Measurements from ENCODE around the gene ZBTB16. TPM values are rescaled to one million over a fixed set of nuclear protein-coding genes. Genes with fewer than 3 reads are reported as not detected.

Gene ZBTB16
- total RNA-seq, 1 donor from 2014 or later = 52.1 TPM

GRCh38 chr11:114154271-114155047 lies 94.9 kb downstream of the ZBTB16 start:
- DNase-seq = no peak

- DNase-seq = no peak
These were observed 95.6 kb downstream of the ZBTB16 start for GRCh38 chr11:114155116-114155515.

DNA sequence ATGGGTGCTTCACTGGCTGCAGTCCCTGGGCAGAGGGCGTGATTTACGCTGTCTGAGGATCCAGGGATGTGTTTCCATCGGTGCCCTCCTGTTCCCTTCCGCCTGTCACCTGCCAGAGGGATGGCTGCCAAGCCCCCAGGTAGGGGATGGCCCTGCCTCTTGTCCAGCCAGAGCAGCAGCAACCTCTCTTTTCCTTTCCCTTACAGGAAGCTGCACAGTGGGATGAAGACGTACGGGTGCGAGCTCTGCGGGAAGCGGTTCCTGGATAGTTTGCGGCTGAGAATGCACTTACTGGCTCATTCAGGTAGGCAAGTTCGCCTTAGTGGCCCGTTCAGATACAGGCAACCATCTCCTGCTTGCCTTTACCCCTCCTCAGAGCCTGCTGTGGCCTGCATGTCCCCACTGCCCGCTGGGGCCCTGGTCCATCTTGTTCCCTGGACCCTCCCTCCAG lies 96.6 kb downstream of the ZBTB16 start:
- DNase-seq = no peak

DNA sequence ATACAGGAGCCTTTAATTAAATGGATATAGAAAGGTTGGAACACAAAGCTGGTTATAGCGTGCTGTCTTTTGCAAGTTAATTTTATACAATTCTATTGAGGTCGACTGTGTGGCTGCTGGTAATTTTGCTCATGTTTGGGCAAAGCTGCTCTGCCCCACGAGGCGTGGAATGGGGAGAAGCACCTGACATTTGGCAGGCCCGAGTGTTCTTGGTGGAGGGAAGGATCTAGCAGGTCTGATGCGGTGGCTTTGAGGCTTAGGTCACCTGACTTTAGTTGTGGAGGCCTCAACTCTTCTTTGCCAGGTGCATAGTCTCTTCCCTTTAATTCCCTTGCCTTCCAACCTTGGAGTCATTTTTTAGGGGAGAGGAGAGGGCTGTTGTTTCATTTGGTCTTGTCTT lies 97.3 kb downstream of the ZBTB16 start:
- DNase-seq = no peak

- no peak for DNase-seq
These were observed 98.1 kb downstream of the ZBTB16 start for GRCh38 chr11:114157476-114158050.

GRCh38 chr11:114158421-114158820 lies 98.9 kb downstream of the ZBTB16 start:
- no peak for DNase-seq

- no peak for DNase-seq
These were observed 99.4 kb downstream of the ZBTB16 start for GRCh38 chr11:114158886-114159285.

DNA sequence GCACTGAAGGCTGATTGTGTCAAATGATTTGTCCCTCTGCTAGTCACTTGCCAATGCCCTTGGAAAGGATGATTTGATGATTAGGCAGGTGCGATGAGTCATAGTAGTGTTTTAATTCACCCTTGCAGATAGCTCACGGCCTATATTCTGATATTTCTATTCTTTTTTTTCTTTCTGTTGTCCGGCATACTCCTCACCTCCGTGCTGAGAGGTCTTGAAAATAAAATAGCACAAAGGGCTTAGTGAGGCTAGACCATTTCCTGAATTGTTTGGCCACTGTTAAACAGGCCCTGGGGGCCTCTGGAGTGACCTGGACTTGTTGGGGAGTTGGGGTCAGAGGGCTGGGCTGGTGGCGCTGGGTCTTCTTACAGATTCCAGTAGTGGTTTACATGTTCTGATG lies 99.8 kb downstream of the ZBTB16 start:
- DNase-seq = no peak

DNA sequence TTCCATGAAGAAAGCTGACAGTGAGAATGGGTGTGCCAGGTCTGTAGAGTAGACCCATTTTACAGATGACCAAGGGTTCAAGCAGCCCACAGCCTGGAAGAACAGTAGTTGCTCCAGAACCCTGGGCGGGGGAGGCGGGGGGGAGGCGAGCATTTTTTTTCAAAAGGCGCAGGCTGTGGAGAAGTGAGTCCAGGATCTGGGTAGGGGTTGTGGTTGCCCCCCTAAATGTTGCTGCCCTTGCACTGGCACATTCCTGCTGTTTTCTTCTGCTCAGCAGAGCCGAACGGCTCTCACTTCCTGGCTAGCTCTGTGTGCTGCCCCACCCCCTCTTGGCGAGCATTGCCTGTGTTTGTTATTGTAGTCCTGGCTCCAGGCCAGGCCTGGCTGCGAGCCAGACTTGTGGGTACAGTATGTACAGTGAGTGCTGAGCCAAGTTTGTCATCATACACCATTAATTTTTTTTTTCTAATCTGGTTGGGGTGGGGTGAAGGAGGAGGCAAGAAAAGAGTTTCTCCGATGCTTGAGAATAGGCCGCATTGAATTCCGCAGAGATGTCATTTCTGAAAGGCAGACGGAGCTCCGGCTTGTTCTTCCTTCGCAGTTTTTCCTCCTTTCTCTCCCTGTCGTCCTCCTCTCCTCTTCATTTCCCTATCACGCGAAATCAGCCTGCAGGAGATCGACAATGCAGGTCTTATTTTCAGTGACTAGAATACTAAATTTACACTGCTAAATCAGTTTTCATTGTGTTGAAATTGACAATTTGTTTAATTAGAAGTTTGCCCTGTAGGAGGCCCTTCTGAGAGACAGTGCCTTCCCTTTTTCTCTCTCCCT lies 100.5 kb downstream of the ZBTB16 start:
- DNase-seq = peak; percentile 99

DNA sequence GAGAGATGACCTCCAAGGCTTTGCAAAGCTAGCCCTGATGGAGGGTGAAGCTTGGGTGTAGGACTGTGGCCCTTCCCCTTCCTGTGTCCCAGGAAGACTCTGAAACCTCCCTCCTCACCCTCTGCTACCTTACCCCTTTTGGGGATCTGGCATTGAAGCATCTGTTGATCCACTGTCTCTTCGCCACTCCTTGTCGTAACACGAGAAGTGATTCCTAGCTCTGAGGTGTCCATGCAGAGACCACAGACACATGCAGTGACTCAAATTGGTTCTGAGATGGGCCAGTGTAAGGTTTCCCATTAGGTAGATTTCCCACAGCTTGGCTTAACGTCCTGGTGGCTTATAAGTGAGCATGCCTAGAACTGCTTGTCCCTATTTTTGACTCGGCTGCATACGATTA lies 101.4 kb downstream of the ZBTB16 start:
- DNase-seq = peak; percentile 67

DNA sequence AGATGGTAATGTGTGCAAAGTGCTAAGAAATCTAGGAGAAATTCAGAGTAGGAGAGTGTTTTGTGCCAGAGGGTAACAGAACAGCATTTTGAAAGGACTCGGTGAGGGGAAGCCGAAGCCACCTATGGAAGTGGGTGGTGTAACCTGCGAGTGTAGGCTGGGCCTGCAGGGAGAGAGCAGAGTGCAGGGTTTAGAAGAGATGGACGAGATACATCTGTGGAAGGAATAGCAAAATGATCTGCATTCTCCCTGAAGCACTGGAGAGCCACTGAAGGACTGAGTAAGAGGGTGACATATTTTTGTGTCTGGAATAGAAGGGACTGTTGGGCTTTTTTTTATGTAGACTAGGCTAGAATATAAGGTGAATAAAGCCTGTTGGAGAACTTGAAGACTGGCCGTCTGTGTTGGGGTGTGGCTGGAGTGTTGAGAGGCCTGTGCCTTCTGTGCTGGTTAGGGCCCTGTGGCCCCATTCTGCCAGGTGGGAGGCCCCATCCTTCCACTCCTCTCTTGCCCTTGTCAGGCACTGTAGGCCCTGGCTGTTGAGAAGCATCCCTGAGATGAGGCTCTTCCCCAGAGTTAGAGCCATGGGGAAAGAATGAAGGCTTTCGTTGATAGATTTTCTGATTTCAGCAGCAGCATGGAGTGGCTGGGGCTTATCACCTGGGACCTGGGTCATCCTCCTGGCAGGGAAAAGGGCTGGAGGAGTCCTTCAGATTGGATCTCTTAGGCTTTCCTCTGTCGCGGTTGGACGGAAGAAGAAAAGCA lies 102.2 kb downstream of the ZBTB16 start:
- DNase-seq = no peak

GRCh38 chr11:114162719-114163123 lies 103.2 kb downstream of the ZBTB16 start:
- DNase-seq = peak; percentile 99

DNA sequence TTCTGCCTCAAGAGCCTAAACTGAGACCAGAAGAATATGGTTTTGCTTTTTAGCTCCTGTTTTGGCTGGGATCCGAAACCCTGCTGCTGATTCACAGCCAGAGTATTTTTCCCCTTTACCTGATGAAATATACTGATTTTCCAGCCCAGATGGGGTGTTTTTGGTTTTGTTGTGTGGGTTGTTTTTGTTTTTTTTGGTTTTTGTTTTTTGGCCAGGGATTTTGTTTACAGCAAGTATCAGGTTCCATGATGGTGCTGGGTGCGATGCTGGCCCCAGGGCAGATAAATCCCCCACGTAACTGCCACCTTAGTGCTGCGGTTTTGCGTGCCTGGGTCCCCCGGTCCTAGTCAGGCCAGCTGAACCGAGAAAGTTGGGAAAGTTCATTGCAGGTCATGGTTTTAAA lies 103.7 kb downstream of the ZBTB16 start:
- DNase-seq = no peak

GRCh38 chr11:114163830-114164401 lies 104.4 kb downstream of the ZBTB16 start:
- peak; percentile 64 for DNase-seq

DNA sequence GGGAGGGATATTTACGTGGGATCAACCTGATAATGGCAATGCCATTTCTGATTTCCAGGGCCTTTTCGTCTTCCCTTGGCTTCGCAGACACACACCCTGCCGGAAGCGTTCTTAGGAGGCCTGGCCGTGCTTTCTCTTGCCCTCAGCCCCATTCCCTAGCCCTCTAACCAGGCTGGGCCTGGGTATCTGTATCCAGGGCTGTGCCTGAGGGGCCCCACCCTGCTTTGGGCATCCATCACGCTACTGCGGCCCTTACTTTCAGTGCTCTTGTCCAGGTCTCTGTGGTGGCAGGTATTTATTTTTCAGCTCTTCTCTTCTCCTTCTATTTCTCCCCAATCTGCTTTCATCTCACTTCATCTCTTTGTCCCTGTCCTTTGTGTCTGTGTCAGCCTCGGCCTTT lies 105.0 kb downstream of the ZBTB16 start:
- DNase-seq = no peak

GRCh38 chr11:114165326-114166230 lies 106.1 kb downstream of the ZBTB16 start:
- no peak for DNase-seq

- DNase-seq = no peak
These were observed 106.9 kb downstream of the ZBTB16 start for GRCh38 chr11:114166362-114166761.

DNA sequence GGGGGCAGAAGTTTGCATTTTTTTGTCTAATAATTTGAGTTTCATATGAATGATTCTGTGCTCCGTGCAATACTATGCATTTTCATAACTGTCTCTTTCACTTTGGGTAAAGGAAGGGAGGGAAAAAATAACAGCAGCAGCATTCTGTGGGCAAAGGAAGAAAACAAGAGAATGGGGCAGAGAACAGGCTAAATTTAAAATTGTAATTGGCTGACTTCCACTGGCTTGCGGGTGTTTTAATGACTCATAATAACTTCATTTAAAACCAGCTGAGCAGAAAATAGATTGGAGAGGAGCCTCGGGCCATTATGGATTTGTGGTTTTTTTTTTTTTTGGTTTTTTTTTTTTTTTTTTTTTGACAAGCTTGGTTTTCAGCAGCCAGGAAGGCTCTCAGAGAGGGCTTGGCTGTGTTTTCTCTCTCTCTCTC lies 107.4 kb downstream of the ZBTB16 start:
- peak; percentile 80 for DNase-seq

DNA sequence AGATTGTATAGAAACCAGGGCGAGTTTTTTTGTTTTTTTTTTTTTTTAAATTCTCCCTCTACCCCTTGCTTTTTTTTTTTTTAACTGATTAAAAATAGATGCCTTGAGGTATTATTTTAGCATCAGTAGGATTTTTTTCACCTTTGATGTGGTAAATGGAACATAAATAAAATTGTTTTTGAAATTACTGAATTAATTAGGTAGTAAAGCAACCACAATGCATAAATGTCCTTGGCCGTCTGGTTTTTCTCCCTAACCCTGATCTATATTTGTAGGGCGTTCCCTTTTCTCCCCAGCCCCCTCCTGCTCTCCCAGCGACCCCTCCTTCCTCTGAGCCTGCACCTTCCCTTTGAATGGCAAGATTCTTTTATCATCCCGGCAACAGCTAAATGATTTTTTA lies 107.8 kb downstream of the ZBTB16 start:
- DNase-seq = no peak

DNA sequence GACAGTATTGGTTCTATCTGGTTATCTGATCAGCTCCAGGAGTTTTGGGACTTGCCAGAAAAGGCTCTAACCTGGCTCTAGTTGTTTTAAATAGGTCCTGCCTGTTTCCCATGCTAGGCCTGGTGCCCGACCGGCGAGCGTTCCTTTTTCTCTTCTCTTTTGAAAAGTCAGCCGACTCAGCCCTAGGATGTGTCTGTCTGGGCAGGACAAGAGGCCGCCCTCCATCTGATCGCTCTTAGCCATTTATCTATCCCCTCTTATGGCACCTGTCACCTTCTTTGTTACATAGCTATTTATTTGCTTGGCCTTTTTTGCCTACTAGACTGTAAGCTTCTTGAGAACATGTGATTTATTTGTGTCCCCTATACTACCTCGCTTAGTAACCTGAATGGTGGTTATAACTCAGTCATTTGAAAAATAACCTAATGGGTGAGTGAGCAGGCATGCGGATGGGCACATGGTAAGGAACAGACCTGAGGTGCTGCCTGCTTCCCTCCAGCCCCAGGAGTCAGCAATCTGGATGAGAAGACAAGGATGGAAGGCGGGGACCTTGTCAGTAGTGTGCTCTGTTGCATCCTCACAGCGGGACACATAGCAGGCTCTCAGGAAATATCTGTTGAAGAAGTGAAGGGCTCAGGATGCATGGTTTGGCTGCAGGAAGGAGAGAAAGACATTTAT lies 108.4 kb downstream of the ZBTB16 start:
- no peak for DNase-seq
